Vagina (tissue), 2 donors: ENCODE measurements around the gene ALDH9A1.
"Not testable (repeated sequence)": the region's sequence is repeated elsewhere in the genome, so short reads cannot be mapped to it uniquely, and the experiment has no call there.

Source experiments
- CTCF ChIP-seq, 3 experiments: fragments of 450-650 bp in 2 of 3; fragments of 200-600 bp in 1 of 3; sonication (generic) in 1 of 3; IDR thresholded peaks; one replicate each; pipeline ENCODE4 v1.5.1; 2017 to 2019; ENCODE audit warnings: antibody characterized with exemption in 3 of 3, mild to moderate bottlenecking in 2 of 3, moderate library complexity in 2 of 3
- POLR2A ChIP-seq, 2 donors: fragments of 450-650 bp; IDR thresholded peaks; one replicate each; pipeline ENCODE4 v1.6.1; 2017; ENCODE audit warnings: antibody characterized with exemption in 2 of 2, mild to moderate bottlenecking in 2 of 2, moderate library complexity in 2 of 2
- POLR2AphosphoS5 ChIP-seq, 2 donors: sonication (generic); formaldehyde crosslinking; IDR thresholded peaks; one replicate each; pipeline ENCODE4 v1.9.0; 2017; ENCODE audit warnings: antibody characterized with exemption in 2 of 2, mild to moderate bottlenecking in 2 of 2, low read depth in 1 of 2; ENCODE audit not compliant: insufficient read depth in 1 of 2

- not testable (repeated sequence) for TF ChIP-seq CTCF (IDR thresholded peaks at IDR 0.05); POLR2AphosphoS5 (IDR thresholded peaks at IDR 0.05; ENCODE audit: insufficient read depth in 1 of 2, low read depth in 1 of 2); POLR2A (IDR thresholded peaks at IDR 0.05)
Observed at GRCh38 chr1:165680773-165681172, 17.6 kb downstream of the ALDH9A1 start.
